ENCODE measurements around the gene GALNT18. TPM values are rescaled to one million over a fixed set of nuclear protein-coding genes. Genes with fewer than 3 reads are reported as not detected.
A peak's percentile ranks its signal among the peaks of the same experiment; 100 is the strongest.

The GALNT18 gene
- total and polyA plus RNA-seq, 2 experiments from 2014 or later = 4.3 to 10.8 TPM

DNA sequence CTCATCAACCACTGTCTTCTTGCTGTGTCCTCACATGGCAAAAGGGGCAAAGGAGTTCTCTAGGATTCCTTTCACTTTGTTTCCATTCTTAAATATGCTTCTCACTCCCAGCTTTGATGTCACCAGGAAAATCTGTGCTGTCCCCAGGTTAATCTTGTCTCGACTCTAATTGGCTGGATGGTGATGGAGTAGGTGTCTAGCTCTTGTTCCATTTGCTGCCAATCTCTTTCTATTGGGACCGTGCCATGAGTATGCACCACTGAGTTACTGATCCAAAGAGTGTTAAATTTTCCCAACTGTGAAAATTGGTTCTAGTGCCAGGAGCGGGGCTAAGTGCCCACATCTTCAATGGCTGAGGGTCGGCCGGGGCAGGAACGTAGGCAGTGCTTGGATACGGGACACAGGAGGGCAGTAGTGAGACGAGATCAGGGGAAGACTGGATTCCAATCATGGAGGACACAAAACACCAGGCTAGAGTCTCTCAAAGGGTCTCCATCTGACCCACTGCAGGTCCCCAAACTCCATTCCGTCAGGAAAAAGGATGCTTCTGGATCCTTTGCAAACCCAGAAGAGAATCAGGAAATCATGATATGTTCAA is 221.1 kb downstream of the GALNT18 start:
- Histone ChIP-seq H3K79me2 (replicated peaks; ENCODE audit: insufficient read depth) (no peaks in the 10 kb centered on the region), H3K4me1 (ENCODE audit: insufficient read depth) (peaks cover 10% of the 10 kb centered on the region), H2AFZ (no peak overlapping the region), H4K20me1 (replicated peaks; ENCODE audit: insufficient read depth) (no peaks in the 10 kb centered on the region), H3K4me3 (no peak overlapping the region), H3K4me2 (no peak overlapping the region), H3K9me2 (ENCODE audit: insufficient read depth) (no peaks in the 10 kb centered on the region), H3K27me3 (ENCODE audit: insufficient read depth) (no peaks in the 10 kb centered on the region), H3F3A (replicated peaks; ENCODE audit: low read depth) (no peaks in the 10 kb centered on the region), H3K36me3 (ENCODE audit: insufficient read depth) (no peaks in the 10 kb centered on the region), H3K27ac (ENCODE audit: low read depth) (no peak overlapping the region)
- Mint-ChIP-seq H3K27ac (no peak overlapping the region), H3K4me3 (no peak overlapping the region), H3K9me3 (no peaks in the 10 kb centered on the region), H3K4me1 (peaks cover 20% of the 10 kb centered on the region), H3K27me3 (ENCODE audit: insufficient read depth, low read depth, poor library complexity) (peaks cover 9% of the 10 kb centered on the region), H3K36me3 (ENCODE audit: low read depth) (no peaks in the 10 kb centered on the region)
- TF ChIP-seq POLR2AphosphoS5 (IDR thresholded peaks at IDR 0.05; ENCODE audit: low read depth) (no peak), ZNF114 (CRISPR knock-in tag; IDR thresholded peaks at IDR 0.05) (no peak), STAT1 (IDR thresholded peaks at IDR 0.05; ENCODE audit: unreplicated experiment) (no peak), EZH2phosphoT487 (IDR thresholded peaks at IDR 0.05; ENCODE audit: unreplicated experiment) (no peak), JUNB (IDR thresholded peaks at IDR 0.05; ENCODE audit: unreplicated experiment) (no peak), NANOG (IDR thresholded peaks at IDR 0.05; ENCODE audit: borderline replicate concordance) (no peak)
- TF ChIP-seq, protein P1, sequence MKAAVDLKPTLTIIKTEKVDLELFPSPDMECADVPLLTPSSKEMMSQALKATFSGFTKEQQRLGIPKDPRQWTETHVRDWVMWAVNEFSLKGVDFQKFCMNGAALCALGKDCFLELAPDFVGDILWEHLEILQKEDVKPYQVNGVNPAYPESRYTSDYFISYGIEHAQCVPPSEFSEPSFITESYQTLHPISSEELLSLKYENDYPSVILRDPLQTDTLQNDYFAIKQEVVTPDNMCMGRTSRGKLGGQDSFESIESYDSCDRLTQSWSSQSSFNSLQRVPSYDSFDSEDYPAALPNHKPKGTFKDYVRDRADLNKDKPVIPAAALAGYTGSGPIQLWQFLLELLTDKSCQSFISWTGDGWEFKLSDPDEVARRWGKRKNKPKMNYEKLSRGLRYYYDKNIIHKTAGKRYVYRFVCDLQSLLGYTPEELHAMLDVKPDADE (IDR thresholded peaks at IDR 0.05) = no peak
- TF ChIP-seq, protein P2, sequence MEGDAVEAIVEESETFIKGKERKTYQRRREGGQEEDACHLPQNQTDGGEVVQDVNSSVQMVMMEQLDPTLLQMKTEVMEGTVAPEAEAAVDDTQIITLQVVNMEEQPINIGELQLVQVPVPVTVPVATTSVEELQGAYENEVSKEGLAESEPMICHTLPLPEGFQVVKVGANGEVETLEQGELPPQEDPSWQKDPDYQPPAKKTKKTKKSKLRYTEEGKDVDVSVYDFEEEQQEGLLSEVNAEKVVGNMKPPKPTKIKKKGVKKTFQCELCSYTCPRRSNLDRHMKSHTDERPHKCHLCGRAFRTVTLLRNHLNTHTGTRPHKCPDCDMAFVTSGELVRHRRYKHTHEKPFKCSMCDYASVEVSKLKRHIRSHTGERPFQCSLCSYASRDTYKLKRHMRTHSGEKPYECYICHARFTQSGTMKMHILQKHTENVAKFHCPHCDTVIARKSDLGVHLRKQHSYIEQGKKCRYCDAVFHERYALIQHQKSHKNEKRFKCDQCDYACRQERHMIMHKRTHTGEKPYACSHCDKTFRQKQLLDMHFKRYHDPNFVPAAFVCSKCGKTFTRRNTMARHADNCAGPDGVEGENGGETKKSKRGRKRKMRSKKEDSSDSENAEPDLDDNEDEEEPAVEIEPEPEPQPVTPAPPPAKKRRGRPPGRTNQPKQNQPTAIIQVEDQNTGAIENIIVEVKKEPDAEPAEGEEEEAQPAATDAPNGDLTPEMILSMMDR (conservative IDR thresholded peaks at IDR 0.05; ENCODE audit: low read depth in 2 of 2) = peak; percentile 65 to 82
- ATAC-seq (peak; percentile 82), DNase-seq (ENCODE audit: low spot score) (peak; percentile 75)

DNA sequence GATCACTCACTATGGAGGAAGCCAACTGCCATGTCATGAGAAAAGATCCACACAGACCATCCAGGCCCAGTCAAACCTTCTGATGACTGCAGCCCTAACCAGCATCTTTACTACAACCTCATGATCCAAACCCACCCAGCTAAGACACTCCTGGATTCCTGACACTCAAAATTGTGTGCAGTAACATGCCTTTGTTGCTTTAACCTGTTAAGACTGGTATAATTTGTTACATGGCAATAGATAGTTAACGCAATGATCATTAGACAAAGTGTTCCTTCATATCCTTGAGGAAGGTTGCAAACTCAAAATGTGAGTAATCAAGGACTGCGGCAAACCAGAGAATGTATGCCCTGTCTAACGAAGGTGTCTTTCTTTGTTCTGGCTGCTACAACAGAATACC is 221.7 kb downstream of the GALNT18 start:
- no peak overlapping the region for H3K27ac Mint-ChIP-seq
- no peaks in the 10 kb centered on the region for H3K9me3 Mint-ChIP-seq
- H3K36me3 Mint-ChIP-seq (ENCODE audit: low read depth) = no peaks in the 10 kb centered on the region
- H3K4me2 ChIP-seq = no peak overlapping the region
- no peaks in the 10 kb centered on the region for H3K79me2 ChIP-seq (replicated peaks; ENCODE audit: insufficient read depth)
- H3K27ac ChIP-seq (ENCODE audit: low read depth) = no peak overlapping the region
- ATAC-seq = no peak
- H3K27me3 Mint-ChIP-seq (ENCODE audit: insufficient read depth, low read depth, poor library complexity) = peaks cover 11% of the 10 kb centered on the region
- no peaks in the 10 kb centered on the region for H3F3A ChIP-seq (replicated peaks; ENCODE audit: low read depth)
- no peak overlapping the region for H2AFZ ChIP-seq
- H3K4me3 ChIP-seq = no peak overlapping the region
- TF ChIP-seq, protein P1 (IDR thresholded peaks at IDR 0.05) = no peak
- TF ChIP-seq POLR2AphosphoS5 (IDR thresholded peaks at IDR 0.05; ENCODE audit: low read depth) (no peak), EZH2phosphoT487 (IDR thresholded peaks at IDR 0.05; ENCODE audit: unreplicated experiment) (no peak), STAT1 (IDR thresholded peaks at IDR 0.05; ENCODE audit: unreplicated experiment) (no peak), JUNB (IDR thresholded peaks at IDR 0.05; ENCODE audit: unreplicated experiment) (no peak), CREB1 (CRISPR knock-in tag; IDR thresholded peaks at IDR 0.05; ENCODE audit: low read depth) (no peak), EZH2 (IDR thresholded peaks at IDR 0.05; ENCODE audit: low read depth, unreplicated experiment) (no peak), ZNF331 (CRISPR knock-in tag; IDR thresholded peaks at IDR 0.05; ENCODE audit: low read depth) (no peak)
- TF ChIP-seq, protein P2 (conservative IDR thresholded peaks at IDR 0.05; ENCODE audit: low read depth in 2 of 2) = no peak
- H3K36me3 ChIP-seq (ENCODE audit: insufficient read depth) = no peaks in the 10 kb centered on the region
- DNase-seq (ENCODE audit: low spot score) = no peak
- no peak overlapping the region for H3K4me3 Mint-ChIP-seq
- H3K27me3 ChIP-seq (ENCODE audit: insufficient read depth) = no peaks in the 10 kb centered on the region
- H3K4me1 Mint-ChIP-seq = peaks cover 19% of the 10 kb centered on the region
- H4K20me1 ChIP-seq (replicated peaks; ENCODE audit: insufficient read depth) = no peaks in the 10 kb centered on the region
- H3K4me1 ChIP-seq (ENCODE audit: insufficient read depth) = peaks cover 10% of the 10 kb centered on the region
- H3K9me2 ChIP-seq (ENCODE audit: insufficient read depth) = no peaks in the 10 kb centered on the region
